ENCODE data around the gene TMEM238L.
A peak's percentile ranks its signal among the peaks of the same experiment; 100 is the strongest.
"Not testable (repeated sequence)": the region's sequence is repeated elsewhere in the genome, so short reads cannot be mapped to it uniquely, and the experiment has no call there.

Gene TMEM238L

GRCh38 chr17:10803830-10804475 is at the start of gene TMEM238L:
Gene TMEM238L (minus strand): TSS chr17:10804099. CDS start chr17:10803963, 136 bp downstream.
- intact Hi-C loops (cut with micrococcal nuclease), result no loop called here
- Mint-ChIP-seq H3K27me3 (no peaks in the 10 kb centered on the region), H3K27ac (no peak within 1 kb of the TSS), H3K36me3 (ENCODE audit: low read depth) (no peaks in the 10 kb centered on the region), H3K9me3 (no peaks in the 10 kb centered on the region), H3K4me3 (no peak within 1 kb of the TSS), H3K4me1 (ENCODE audit: low read depth) (no peaks in the 10 kb centered on the region)

DNA sequence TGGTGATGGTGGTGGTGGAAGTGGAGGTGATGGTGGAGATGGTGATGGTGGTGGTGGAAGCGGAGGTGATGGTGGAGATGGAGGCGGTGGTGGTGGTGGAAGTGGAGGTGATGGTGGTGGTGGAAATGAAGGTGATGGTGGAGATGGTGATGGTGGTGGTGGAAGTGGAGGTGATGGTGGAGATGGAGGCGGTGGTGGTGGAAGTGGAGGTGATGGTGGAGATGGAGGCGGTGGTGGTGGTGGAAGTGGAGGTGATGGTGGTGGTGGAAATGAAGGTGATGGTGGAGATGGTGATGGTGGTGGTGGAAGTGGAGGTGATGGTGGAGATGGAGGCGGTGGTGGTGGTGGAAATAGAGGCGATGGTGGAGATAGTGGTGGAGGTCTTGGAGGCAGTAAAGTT is 42.7 kb upstream of the TMEM238L start:
- H3K36me3 Mint-ChIP-seq (ENCODE audit: low read depth); H3K4me1 Mint-ChIP-seq (ENCODE audit: low read depth); intact Hi-C loops (cut with micrococcal nuclease); H3K4me3 Mint-ChIP-seq; H3K9me3 Mint-ChIP-seq; H3K27ac Mint-ChIP-seq: not testable (repeated sequence)
- peaks cover 13% of the 10 kb centered on the region for H3K27me3 Mint-ChIP-seq

- Mint-ChIP-seq H3K4me3 (no peak overlapping the region), H3K27me3 (peaks cover 13% of the 10 kb centered on the region), H3K36me3 (ENCODE audit: low read depth) (no peaks in the 10 kb centered on the region), H3K27ac (no peak overlapping the region), H3K9me3 (no peaks in the 10 kb centered on the region), H3K4me1 (ENCODE audit: low read depth) (peaks cover 7% of the 10 kb centered on the region)
- intact Hi-C loops (cut with micrococcal nuclease), result loop anchor here (1.0 to 2.0 kb wide), 2 partner anchors 73 to 109 kb away; no protein-coding TSS in a partner anchor
These were observed 41.5 kb upstream of the TMEM238L start for GRCh38 chr17:10845388-10845751.

DNA sequence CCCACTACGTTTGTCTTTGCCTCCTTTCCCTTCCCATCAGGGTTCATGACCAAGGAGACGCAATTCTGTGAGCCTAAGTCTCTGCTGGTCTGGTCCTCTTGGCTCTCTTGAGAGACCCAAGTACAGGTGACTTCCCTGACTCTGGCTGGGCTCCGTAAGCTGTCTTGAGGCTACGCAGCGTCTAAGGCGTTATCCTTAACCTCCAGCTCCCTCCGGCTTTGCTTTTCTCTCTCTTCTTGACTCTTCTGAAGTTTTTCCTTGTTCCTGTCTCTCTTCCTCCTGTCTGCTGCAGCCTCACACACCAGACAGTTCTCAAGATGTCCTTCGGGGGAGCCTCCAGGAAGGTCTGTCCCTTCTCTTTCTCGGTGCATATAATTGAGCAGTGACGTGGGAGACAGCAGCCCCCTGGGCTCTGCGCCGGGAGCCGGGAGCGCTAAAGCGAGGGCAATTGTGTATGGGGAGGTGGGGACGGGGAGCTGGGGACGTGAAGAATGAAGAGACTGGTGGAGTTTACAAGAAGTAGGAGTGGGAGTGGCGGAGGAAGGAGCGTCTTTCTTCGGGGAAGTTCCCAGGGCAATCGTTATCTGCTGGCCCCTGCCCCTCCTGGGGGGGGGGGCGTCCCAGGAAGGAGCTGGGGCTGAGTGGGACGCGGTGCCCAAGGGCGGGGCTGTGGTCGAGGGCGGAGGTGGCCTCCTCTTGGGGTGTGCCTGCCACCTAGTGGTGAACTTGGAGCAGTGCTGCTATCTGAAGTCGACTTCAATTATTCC is 40.9 kb upstream of the TMEM238L start:
- Mint-ChIP-seq H3K27me3 (peaks cover 13% of the 10 kb centered on the region), H3K27ac (peak overlapping the region; percentile 17), H3K4me3 (peak overlapping the region; percentile 76), H3K9me3 (no peaks in the 10 kb centered on the region), H3K4me1 (ENCODE audit: low read depth) (peaks cover 7% of the 10 kb centered on the region), H3K36me3 (ENCODE audit: low read depth) (no peaks in the 10 kb centered on the region)
- intact Hi-C loops (cut with micrococcal nuclease), result loop anchor here (1.0 to 2.0 kb wide), 3 partner anchors 73 to 199 kb away; no protein-coding TSS in a partner anchor

DNA sequence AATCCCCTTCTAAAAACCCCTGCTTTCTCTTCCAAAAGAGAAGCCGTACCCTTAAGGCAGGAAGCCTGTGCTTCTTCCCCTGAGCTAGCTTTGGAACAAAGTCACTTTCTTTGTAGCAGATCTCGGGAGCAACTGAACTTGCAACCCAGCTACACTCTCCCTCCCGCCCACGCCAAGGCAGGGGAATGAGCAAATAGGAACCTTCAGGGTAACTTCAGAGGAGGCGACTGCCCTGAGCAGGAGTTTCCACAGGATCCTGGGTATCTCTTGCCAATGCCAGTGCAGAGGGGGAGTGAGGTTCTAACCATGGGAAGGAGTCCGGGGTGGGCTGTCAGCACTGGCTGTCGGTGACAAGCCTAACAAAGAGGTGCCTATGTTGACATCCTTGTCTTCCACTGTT is 39.9 kb upstream of the TMEM238L start:
- Mint-ChIP-seq H3K27ac (no peak overlapping the region), H3K9me3 (no peaks in the 10 kb centered on the region), H3K4me1 (ENCODE audit: low read depth) (peaks cover 7% of the 10 kb centered on the region), H3K27me3 (peaks cover 13% of the 10 kb centered on the region), H3K36me3 (ENCODE audit: low read depth) (no peaks in the 10 kb centered on the region), H3K4me3 (no peak overlapping the region)
- intact Hi-C loops (cut with micrococcal nuclease), result loop anchor here (1.0 to 2.0 kb wide), 2 partner anchors 107 to 198 kb away; no protein-coding TSS in a partner anchor

DNA sequence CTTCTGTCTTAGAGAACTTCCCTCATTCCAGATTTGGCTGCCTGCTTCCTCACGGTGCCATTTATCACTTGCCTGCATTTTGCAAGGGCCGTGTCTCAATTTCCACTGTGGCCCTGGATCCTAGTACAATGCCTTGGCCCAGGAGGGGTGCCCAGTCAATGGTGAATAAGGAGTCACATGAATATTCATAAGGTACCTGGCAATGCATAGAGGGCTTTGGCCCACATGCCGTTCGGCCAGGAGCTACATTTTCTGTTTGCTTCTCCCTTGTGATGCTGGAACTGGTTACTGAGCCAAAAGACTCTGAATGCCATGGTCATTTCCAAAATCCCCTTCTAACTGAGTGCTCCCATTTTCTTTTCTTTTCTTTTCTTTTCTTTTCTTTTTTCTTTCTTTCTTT is 38.8 kb upstream of the TMEM238L start:
- Mint-ChIP-seq H3K4me1 (ENCODE audit: low read depth) (peaks cover 7% of the 10 kb centered on the region), H3K9me3 (no peaks in the 10 kb centered on the region), H3K27ac (no peak overlapping the region), H3K4me3 (no peak overlapping the region), H3K27me3 (peaks cover 13% of the 10 kb centered on the region), H3K36me3 (ENCODE audit: low read depth) (no peaks in the 10 kb centered on the region)
- intact Hi-C loops (cut with micrococcal nuclease), result no loop called here

DNA sequence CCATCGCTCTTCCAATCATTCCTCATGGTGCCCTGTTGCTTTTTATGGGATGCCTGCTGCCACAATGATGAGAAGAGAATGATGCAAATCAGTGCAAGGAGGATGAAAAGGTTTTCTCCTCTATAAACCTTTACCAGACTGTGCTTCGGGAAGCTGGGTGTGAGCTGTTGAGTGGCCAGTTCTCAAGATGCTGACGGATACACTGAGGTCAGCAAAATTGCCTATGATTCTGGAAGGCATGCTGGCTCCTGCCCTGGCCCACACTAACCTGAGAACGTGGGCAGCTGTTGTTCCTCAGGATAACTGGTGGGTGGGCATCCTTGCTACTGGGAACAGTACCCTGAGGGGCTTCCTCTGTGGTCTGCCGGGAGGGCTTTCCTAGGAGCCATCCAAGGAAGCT is 34.8 kb upstream of the TMEM238L start:
- Mint-ChIP-seq H3K4me1 (ENCODE audit: low read depth) (no peaks in the 10 kb centered on the region), H3K4me3 (no peak overlapping the region), H3K27me3 (peaks cover 1% of the 10 kb centered on the region), H3K36me3 (ENCODE audit: low read depth) (no peaks in the 10 kb centered on the region), H3K9me3 (no peaks in the 10 kb centered on the region), H3K27ac (no peak overlapping the region)
- intact Hi-C loops (cut with micrococcal nuclease), result no loop called here

- Mint-ChIP-seq H3K4me3 (no peak within 1 kb of the TSS), H3K9me3 (no peaks in the 10 kb centered on the region), H3K36me3 (ENCODE audit: low read depth) (no peaks in the 10 kb centered on the region), H3K27me3 (no peaks in the 10 kb centered on the region), H3K4me1 (ENCODE audit: low read depth) (no peaks in the 10 kb centered on the region), H3K27ac (no peak within 1 kb of the TSS)
- intact Hi-C loops (cut with micrococcal nuclease), result no loop called here
These were observed 34.0 kb upstream of the TMEM238L start, which contains the start of gene PIRT for GRCh38 chr17:10837921-10838320. Gene PIRT (minus strand): TSS chr17:10838087. CDS start chr17:10825645, 12,442 bp downstream.

DNA sequence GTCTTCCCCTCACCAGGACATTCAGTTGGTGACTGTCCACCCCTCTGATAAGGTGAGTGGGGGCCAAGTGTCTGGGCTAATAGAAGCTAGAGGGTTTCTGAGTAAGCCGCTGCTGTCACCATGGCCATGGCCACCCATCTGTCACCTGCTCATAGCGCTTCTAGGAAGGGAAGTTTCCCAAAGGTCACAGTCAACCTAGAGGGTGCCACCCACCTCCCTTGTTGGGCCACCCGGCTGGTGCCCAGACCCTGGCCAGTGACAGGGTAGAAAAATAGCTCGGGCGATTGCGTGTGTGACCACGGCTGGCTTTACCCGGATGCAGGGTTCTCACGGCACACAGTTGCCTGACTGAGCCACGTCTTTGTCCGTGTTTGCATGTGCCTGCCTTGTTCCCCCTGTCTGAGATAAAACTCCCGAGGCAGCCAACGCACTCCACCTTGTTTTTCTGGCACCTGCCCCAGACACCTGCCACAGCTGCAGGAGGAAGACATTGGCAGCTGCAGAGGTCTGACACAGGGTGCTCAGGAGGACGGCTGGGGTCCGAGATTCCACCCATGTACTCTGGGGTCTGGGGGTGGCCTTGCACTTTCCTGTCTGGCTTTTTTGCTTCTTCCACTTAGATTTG is 33.2 kb upstream of the TMEM238L start:
- H3K9me3 Mint-ChIP-seq, result no peaks in the 10 kb centered on the region
- H3K4me3 Mint-ChIP-seq, result no peak overlapping the region
- H3K27ac Mint-ChIP-seq, result no peak overlapping the region
- no peaks in the 10 kb centered on the region for H3K27me3 Mint-ChIP-seq
- no peaks in the 10 kb centered on the region for H3K36me3 Mint-ChIP-seq (ENCODE audit: low read depth)
- intact Hi-C loops (cut with micrococcal nuclease), result no loop called here
- H3K4me1 Mint-ChIP-seq (ENCODE audit: low read depth), result no peaks in the 10 kb centered on the region

- no peaks in the 10 kb centered on the region for H3K36me3 Mint-ChIP-seq (ENCODE audit: low read depth)
- intact Hi-C loops (cut with micrococcal nuclease), result no loop called here
- no peaks in the 10 kb centered on the region for H3K9me3 Mint-ChIP-seq
- no peaks in the 10 kb centered on the region for H3K4me1 Mint-ChIP-seq (ENCODE audit: low read depth)
- no peak overlapping the region for H3K27ac Mint-ChIP-seq
- H3K4me3 Mint-ChIP-seq, result no peak overlapping the region
- no peaks in the 10 kb centered on the region for H3K27me3 Mint-ChIP-seq
These were observed 32.2 kb upstream of the TMEM238L start for GRCh38 chr17:10836145-10836544.

DNA sequence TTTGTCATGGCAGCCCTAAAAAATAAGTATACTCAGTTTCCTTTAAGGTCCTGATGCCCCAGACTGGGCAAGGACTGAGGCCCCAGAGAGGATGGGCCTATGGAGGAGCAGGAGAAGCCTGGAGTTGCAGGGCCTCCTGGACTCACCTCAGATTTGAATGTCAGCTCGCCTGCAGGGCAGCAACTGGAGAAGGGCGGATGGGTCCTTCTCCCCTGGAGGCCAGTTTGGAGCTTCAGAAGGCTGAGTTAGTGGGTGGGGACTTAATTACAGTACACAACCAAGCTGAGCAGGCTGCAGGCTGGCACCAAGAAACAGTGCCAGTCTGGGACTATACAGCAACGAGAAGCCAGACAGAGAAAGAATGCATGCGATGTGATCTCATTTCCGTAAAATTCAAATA is 27.8 kb upstream of the TMEM238L start:
- Mint-ChIP-seq H3K9me3 (no peaks in the 10 kb centered on the region), H3K4me1 (ENCODE audit: low read depth) (no peaks in the 10 kb centered on the region), H3K4me3 (no peak overlapping the region), H3K27me3 (no peaks in the 10 kb centered on the region), H3K27ac (no peak overlapping the region), H3K36me3 (ENCODE audit: low read depth) (no peaks in the 10 kb centered on the region)
- intact Hi-C loops (cut with micrococcal nuclease), result no loop called here

- no peaks in the 10 kb centered on the region for H3K4me1 Mint-ChIP-seq (ENCODE audit: low read depth)
- no peaks in the 10 kb centered on the region for H3K27me3 Mint-ChIP-seq
- H3K27ac Mint-ChIP-seq, result no peak overlapping the region
- intact Hi-C loops (cut with micrococcal nuclease), result no loop called here
- H3K9me3 Mint-ChIP-seq, result no peaks in the 10 kb centered on the region
- H3K36me3 Mint-ChIP-seq (ENCODE audit: low read depth), result no peaks in the 10 kb centered on the region
- H3K4me3 Mint-ChIP-seq, result no peak overlapping the region
These were observed 24.1 kb upstream of the TMEM238L start for GRCh38 chr17:10827898-10828552.

- Mint-ChIP-seq H3K9me3 (no peaks in the 10 kb centered on the region), H3K36me3 (ENCODE audit: low read depth) (no peaks in the 10 kb centered on the region)
These were observed 21.0 kb upstream of the TMEM238L start for GRCh38 chr17:10824874-10825273.

GRCh38 chr17:10821770-10822169 is 17.9 kb upstream of the TMEM238L start:
- Mint-ChIP-seq H3K27me3 (no peaks in the 10 kb centered on the region), H3K27ac (no peak overlapping the region), H3K4me1 (ENCODE audit: low read depth) (no peaks in the 10 kb centered on the region), H3K4me3 (no peak overlapping the region), H3K36me3 (ENCODE audit: low read depth) (no peaks in the 10 kb centered on the region), H3K9me3 (no peaks in the 10 kb centered on the region)
- intact Hi-C loops (cut with micrococcal nuclease), result no loop called here

More at GRCh38 chr17:10824874-10825273, 21.0 kb upstream of the TMEM238L start:
- Mint-ChIP-seq H3K27ac (no peak overlapping the region), H3K4me1 (ENCODE audit: low read depth) (no peaks in the 10 kb centered on the region), H3K4me3 (no peak overlapping the region), H3K27me3 (no peaks in the 10 kb centered on the region)
- intact Hi-C loops (cut with micrococcal nuclease), result no loop called here

Data from dendritic cell treated with granulocyte-macrophage colony-stimulating factor and Interleukin-4, amounts not matched to agents 40 ng/mL and 50 ng/mL, for 4 days (primary cell).